Type B pancreatic cell (in vitro differentiated cells): ENCODE data around the gene ATG101. TPM values are rescaled to one million over a fixed set of nuclear protein-coding genes. Genes with fewer than 3 reads are reported as not detected.

Experiments
- DNase-seq: peaks from one replicate; pipeline ENCODE4 v3.0.0; 2021; ENCODE audit warnings: mixed read lengths; ENCODE audit not compliant: unreplicated experiment; ENCODE audit errors: extremely low spot score
- H3K27ac Mint-ChIP-seq: 2 replicates; pipeline ENCODE4 v1.8.0; 2021; ENCODE audit warnings: mild to moderate bottlenecking, mixed read lengths
- H3K27me3 Mint-ChIP-seq: 2 replicates; pipeline ENCODE4 v1.8.0; 2021; ENCODE audit warnings: mixed read lengths
- H3K36me3 Mint-ChIP-seq: 2 replicates; pipeline ENCODE4 v1.8.0; 2021; ENCODE audit warnings: mixed read lengths
- H3K4me1 Mint-ChIP-seq: one replicate; pipeline ENCODE4 v1.8.0; 2021; ENCODE audit warnings: mixed read lengths; ENCODE audit not compliant: unreplicated experiment
- H3K4me3 Mint-ChIP-seq: 2 replicates; pipeline ENCODE4 v1.8.0; 2021; ENCODE audit warnings: mild to moderate bottlenecking, mixed read lengths
- H3K9me3 Mint-ChIP-seq: 2 replicates; pipeline ENCODE4 v1.8.0; 2021; ENCODE audit warnings: mixed read lengths
- CTCF ChIP-seq: fragments of 200-600 bp; sonication (generic); conservative IDR thresholded peaks from 2 replicates; pipeline ENCODE4 v1.5.0; 2021; ENCODE audit warnings: antibody characterized with exemption, mild to moderate bottlenecking
- total RNA-seq: library from RNA; stranded (reverse); gene quantifications from 2 replicates; pipeline ENCODE4 v1.2.1, GENCODE V29; 2021; ENCODE audit warnings: low replicate concordance

Gene ATG101
- total RNA-seq, 1 donor from 2014 or later = 35.7 TPM

GRCh38 chr12:52119398-52120254 is 49.8 kb downstream of the ATG101 start:
- Mint-ChIP-seq H3K27ac (peak overlapping the region; percentile 84), H3K4me3 (peak overlapping the region; percentile 19), H3K27me3 (peaks cover 21% of the 10 kb centered on the region)

GRCh38 chr12:52120951-52121823 is 51.4 kb downstream of the ATG101 start:
- Mint-ChIP-seq H3K9me3 (no peaks in the 10 kb centered on the region), H3K36me3 (no peaks in the 10 kb centered on the region), H3K4me3 (no peak overlapping the region), H3K4me1 (peaks cover 10% of the 10 kb centered on the region), H3K27ac (peak overlapping the region; percentile 51), H3K27me3 (peaks cover 12% of the 10 kb centered on the region)
- DNase-seq = no peak
- no peak for TF ChIP-seq CTCF

More at GRCh38 chr12:52119398-52120254, 49.8 kb downstream of the ATG101 start:
- DNase-seq = no peak
- peaks cover 10% of the 10 kb centered on the region for H3K4me1 Mint-ChIP-seq
- peak; percentile 79 for TF ChIP-seq CTCF
- H3K36me3 Mint-ChIP-seq = no peaks in the 10 kb centered on the region
- H3K9me3 Mint-ChIP-seq = no peaks in the 10 kb centered on the region

- H3K27me3 Mint-ChIP-seq = peaks cover 7% of the 10 kb centered on the region
- H3K27ac Mint-ChIP-seq = peak overlapping the region; percentile 51
- H3K9me3 Mint-ChIP-seq = no peaks in the 10 kb centered on the region
- no peaks in the 10 kb centered on the region for H3K36me3 Mint-ChIP-seq
- peaks cover 15% of the 10 kb centered on the region for H3K4me1 Mint-ChIP-seq
- no peak for DNase-seq
- TF ChIP-seq CTCF = peak; percentile 90
- peak overlapping the region; percentile 45 for H3K4me3 Mint-ChIP-seq
Measured at GRCh38 chr12:52121824-52122539, 52.2 kb downstream of the ATG101 start.

GRCh38 chr12:52122540-52122871 is 52.7 kb downstream of the ATG101 start:
- H3K27ac Mint-ChIP-seq = peak overlapping the region; percentile 21
- TF ChIP-seq CTCF = no peak
- no peak for DNase-seq
- H3K27me3 Mint-ChIP-seq = peaks cover 6% of the 10 kb centered on the region
- no peak overlapping the region for H3K4me3 Mint-ChIP-seq
- H3K36me3 Mint-ChIP-seq = no peaks in the 10 kb centered on the region
- no peaks in the 10 kb centered on the region for H3K9me3 Mint-ChIP-seq
- H3K4me1 Mint-ChIP-seq = peaks cover 19% of the 10 kb centered on the region

- H3K4me1 Mint-ChIP-seq = peaks cover 19% of the 10 kb centered on the region
- TF ChIP-seq CTCF = no peak
- no peak overlapping the region for H3K4me3 Mint-ChIP-seq
- H3K27ac Mint-ChIP-seq = no peak overlapping the region
- no peak for DNase-seq
- no peaks in the 10 kb centered on the region for H3K36me3 Mint-ChIP-seq
- H3K9me3 Mint-ChIP-seq = no peaks in the 10 kb centered on the region
- peaks cover 6% of the 10 kb centered on the region for H3K27me3 Mint-ChIP-seq
Measured at GRCh38 chr12:52122904-52123303, 53.1 kb downstream of the ATG101 start.
